ENCODE results near the gene XCR1. TPM values are rescaled to one million over a fixed set of nuclear protein-coding genes. Genes with fewer than 3 reads are reported as not detected.
A peak's percentile ranks its signal among the peaks of the same experiment; 100 is the strongest.

XCR1 gene
- total and polyA plus RNA-seq, 9 donors, result 0.08 to 0.60 (median 0.15) TPM

GRCh38 chr3:45976191-45977091, 50.8 kb downstream of the XCR1 start:
- Histone ChIP-seq H3K4me3 (ENCODE audit: low read length) (no peak overlapping the region), H3K9me3 (replicated peaks; ENCODE audit: control insufficient read depth, low read depth, low read length) (no peaks in the 10 kb centered on the region), H3K4me1 (ENCODE audit: control insufficient read depth, insufficient read depth, low read length) (peaks cover 21% of the 10 kb centered on the region), H3K27ac (ENCODE audit: low read length) (no peak overlapping the region), H3K27me3 (ENCODE audit: control insufficient read depth, insufficient read depth, low read length) (no peaks in the 10 kb centered on the region), H3K36me3 (ENCODE audit: control insufficient read depth, insufficient read depth, low read length) (peaks cover 63% of the 10 kb centered on the region)
- WGBS (ENCODE audit: insufficient coverage), result 60% methylated on average over 1 of the region's 6 CpGs
- DNase-seq, result no peak

GRCh38 chr3:45975686-45976085, 51.6 kb downstream of the XCR1 start:
- no peak for DNase-seq
- no peaks in the 10 kb centered on the region for H3K9me3 ChIP-seq (replicated peaks; ENCODE audit: control insufficient read depth, low read depth, low read length)
- peaks cover 57% of the 10 kb centered on the region for H3K36me3 ChIP-seq (ENCODE audit: control insufficient read depth, insufficient read depth, low read length)
- 80% methylated on average over 1 of the region's 5 CpGs for WGBS (ENCODE audit: insufficient coverage)
- no peak overlapping the region for H3K4me3 ChIP-seq (ENCODE audit: low read length)
- no peak overlapping the region for H3K27ac ChIP-seq (ENCODE audit: low read length)
- H3K4me1 ChIP-seq (ENCODE audit: control insufficient read depth, insufficient read depth, low read length), result peaks cover 21% of the 10 kb centered on the region
- no peaks in the 10 kb centered on the region for H3K27me3 ChIP-seq (ENCODE audit: control insufficient read depth, insufficient read depth, low read length)

- Histone ChIP-seq H3K36me3 (ENCODE audit: control insufficient read depth, insufficient read depth, low read length) (peaks cover 55% of the 10 kb centered on the region), H3K27ac (ENCODE audit: low read length) (no peak overlapping the region), H3K9me3 (replicated peaks; ENCODE audit: control insufficient read depth, low read depth, low read length) (no peaks in the 10 kb centered on the region), H3K4me3 (ENCODE audit: low read length) (no peak overlapping the region), H3K4me1 (ENCODE audit: control insufficient read depth, insufficient read depth, low read length) (peaks cover 21% of the 10 kb centered on the region), H3K27me3 (ENCODE audit: control insufficient read depth, insufficient read depth, low read length) (no peaks in the 10 kb centered on the region)
- 79% methylated on average over 2 of the region's 4 CpGs for WGBS (ENCODE audit: insufficient coverage)
- DNase-seq, result no peak
Measured at GRCh38 chr3:45974686-45975085, 52.6 kb downstream of the XCR1 start.

GRCh38 chr3:45972534-45973402, 54.5 kb downstream of the XCR1 start:
- Histone ChIP-seq H3K27ac (ENCODE audit: low read length) (no peak overlapping the region), H3K27me3 (ENCODE audit: control insufficient read depth, insufficient read depth, low read length) (no peaks in the 10 kb centered on the region), H3K36me3 (ENCODE audit: control insufficient read depth, insufficient read depth, low read length) (peaks cover 55% of the 10 kb centered on the region), H3K9me3 (replicated peaks; ENCODE audit: control insufficient read depth, low read depth, low read length) (no peaks in the 10 kb centered on the region), H3K4me3 (ENCODE audit: low read length) (no peak overlapping the region), H3K4me1 (ENCODE audit: control insufficient read depth, insufficient read depth, low read length) (peaks cover 25% of the 10 kb centered on the region)
- DNase-seq, result peak; percentile 46
- 100% methylated on average over 2 of the region's 6 CpGs for WGBS (ENCODE audit: insufficient coverage)

- Histone ChIP-seq H3K36me3 (ENCODE audit: control insufficient read depth, insufficient read depth, low read length) (peaks cover 65% of the 10 kb centered on the region), H3K27ac (ENCODE audit: low read length) (no peak overlapping the region), H3K4me3 (ENCODE audit: low read length) (no peak overlapping the region), H3K4me1 (ENCODE audit: control insufficient read depth, insufficient read depth, low read length) (peaks cover 35% of the 10 kb centered on the region), H3K27me3 (ENCODE audit: control insufficient read depth, insufficient read depth, low read length) (no peaks in the 10 kb centered on the region), H3K9me3 (replicated peaks; ENCODE audit: control insufficient read depth, low read depth, low read length) (no peaks in the 10 kb centered on the region)
- WGBS (ENCODE audit: insufficient coverage), result no CpG with 5 or more reads among the region's 3 CpGs
- no peak for DNase-seq
Measured at GRCh38 chr3:45969953-45970352, 57.3 kb downstream of the XCR1 start.

GRCh38 chr3:45969116-45969515, 58.2 kb downstream of the XCR1 start:
- Histone ChIP-seq H3K4me3 (ENCODE audit: low read length) (no peak overlapping the region), H3K9me3 (replicated peaks; ENCODE audit: control insufficient read depth, low read depth, low read length) (no peaks in the 10 kb centered on the region), H3K27ac (ENCODE audit: low read length) (no peak overlapping the region), H3K36me3 (ENCODE audit: control insufficient read depth, insufficient read depth, low read length) (peaks cover 70% of the 10 kb centered on the region), H3K27me3 (ENCODE audit: control insufficient read depth, insufficient read depth, low read length) (no peaks in the 10 kb centered on the region), H3K4me1 (ENCODE audit: control insufficient read depth, insufficient read depth, low read length) (peaks cover 35% of the 10 kb centered on the region)
- no CpG with 5 or more reads among the region's 3 CpGs for WGBS (ENCODE audit: insufficient coverage)
- no peak for DNase-seq

- Histone ChIP-seq H3K4me1 (ENCODE audit: control insufficient read depth, insufficient read depth, low read length) (peaks cover 35% of the 10 kb centered on the region), H3K9me3 (replicated peaks; ENCODE audit: control insufficient read depth, low read depth, low read length) (no peaks in the 10 kb centered on the region), H3K27ac (ENCODE audit: low read length) (no peak overlapping the region), H3K27me3 (ENCODE audit: control insufficient read depth, insufficient read depth, low read length) (no peaks in the 10 kb centered on the region), H3K36me3 (ENCODE audit: control insufficient read depth, insufficient read depth, low read length) (peaks cover 69% of the 10 kb centered on the region), H3K4me3 (ENCODE audit: low read length) (no peak overlapping the region)
- peak; percentile 48 for DNase-seq
- no CpG with 5 or more reads among the region's 2 CpGs for WGBS (ENCODE audit: insufficient coverage)
Measured at GRCh38 chr3:45968706-45969105, 58.6 kb downstream of the XCR1 start.

GRCh38 chr3:45968149-45968548, 59.1 kb downstream of the XCR1 start:
- DNase-seq, result no peak
- Histone ChIP-seq H3K4me1 (ENCODE audit: control insufficient read depth, insufficient read depth, low read length) (peaks cover 35% of the 10 kb centered on the region), H3K36me3 (ENCODE audit: control insufficient read depth, insufficient read depth, low read length) (peaks cover 72% of the 10 kb centered on the region), H3K27me3 (ENCODE audit: control insufficient read depth, insufficient read depth, low read length) (no peaks in the 10 kb centered on the region), H3K9me3 (replicated peaks; ENCODE audit: control insufficient read depth, low read depth, low read length) (no peaks in the 10 kb centered on the region), H3K27ac (ENCODE audit: low read length) (no peak overlapping the region), H3K4me3 (ENCODE audit: low read length) (no peak overlapping the region)
- 75% methylated on average over 9 of the region's 9 CpGs for WGBS (ENCODE audit: insufficient coverage)

GRCh38 chr3:45967724-45968123, 59.6 kb downstream of the XCR1 start:
- peaks cover 69% of the 10 kb centered on the region for H3K36me3 ChIP-seq (ENCODE audit: control insufficient read depth, insufficient read depth, low read length)
- H3K4me3 ChIP-seq (ENCODE audit: low read length), result no peak overlapping the region
- H3K4me1 ChIP-seq (ENCODE audit: control insufficient read depth, insufficient read depth, low read length), result peaks cover 35% of the 10 kb centered on the region
- no peaks in the 10 kb centered on the region for H3K27me3 ChIP-seq (ENCODE audit: control insufficient read depth, insufficient read depth, low read length)
- DNase-seq, result no peak
- 68% methylated on average over 8 of the region's 8 CpGs for WGBS (ENCODE audit: insufficient coverage)
- H3K9me3 ChIP-seq (replicated peaks; ENCODE audit: control insufficient read depth, low read depth, low read length), result no peaks in the 10 kb centered on the region
- H3K27ac ChIP-seq (ENCODE audit: low read length), result no peak overlapping the region

All from muscle of leg (tissue), 11 donors.